NT2/D1 (cell line): Measurements from ENCODE around the gene SDK2.

Experiments
- DNase-seq: peaks from one replicate; pipeline ENCODE4 v3.0.0-alpha.2; 2011; ENCODE audit warnings: low read depth, low spot score
- H3K27me3 ChIP-seq: 2 replicates; pipeline ENCODE4 v1.6.0; 2011; ENCODE audit warnings: mild to moderate bottlenecking; ENCODE audit not compliant: insufficient read length, insufficient read depth
- H3K36me3 ChIP-seq: 2 replicates; pipeline ENCODE4 v1.6.1; 2011; ENCODE audit warnings: mild to moderate bottlenecking, low read length, mixed read lengths; ENCODE audit not compliant: insufficient read depth, insufficient read length
- H3K4me1 ChIP-seq: 2 replicates; pipeline ENCODE4 v1.5.1; 2011; ENCODE audit not compliant: insufficient read depth, insufficient read length
- H3K4me3 ChIP-seq: 2 replicates; pipeline ENCODE4 v1.5.1; 2011; ENCODE audit warnings: low read depth; ENCODE audit not compliant: insufficient read length
- H3K9ac ChIP-seq: 2 replicates; pipeline ENCODE4 v1.6.0; 2011; ENCODE audit warnings: low read depth; ENCODE audit not compliant: insufficient read length
- H3K9me3 ChIP-seq: 2 replicates; pipeline ENCODE4 v1.5.1; 2011; ENCODE audit warnings: mild to moderate bottlenecking, low read length; ENCODE audit not compliant: insufficient read depth
- SUZ12 ChIP-seq: IDR thresholded peaks from 2 replicates; pipeline ENCODE4 v1.6.1; 2011; ENCODE audit not compliant: insufficient read length, insufficient read depth; ENCODE audit errors: extremely low read depth
- YY1 ChIP-seq: IDR thresholded peaks from 2 replicates; pipeline ENCODE4 v1.6.1; 2011; ENCODE audit not compliant: insufficient read length, insufficient read depth
- ZNF274 ChIP-seq: IDR thresholded peaks from 2 replicates; pipeline ENCODE4 v1.6.1; 2011; ENCODE audit warnings: mild to moderate bottlenecking, low read depth, low read length

The SDK2 gene

GRCh38 chr17:73539166-73539565 lies 105.1 kb downstream of the SDK2 start:
- Histone ChIP-seq H3K4me1 (peaks cover 48% of the 10 kb centered on the region), H3K36me3 (peaks cover 3% of the 10 kb centered on the region), H3K27me3 (no peaks in the 10 kb centered on the region), H3K9me3 (no peaks in the 10 kb centered on the region), H3K9ac (no peak overlapping the region), H3K4me3 (no peak overlapping the region)
- DNase-seq, result no peak
- TF ChIP-seq SUZ12, result no peak
- TF ChIP-seq YY1, result no peak
- TF ChIP-seq ZNF274, result no peak

- no peaks in the 10 kb centered on the region for H3K9me3 ChIP-seq
- no peak overlapping the region for H3K4me3 ChIP-seq
- peaks cover 3% of the 10 kb centered on the region for H3K36me3 ChIP-seq
- no peak overlapping the region for H3K9ac ChIP-seq
- H3K4me1 ChIP-seq, result peaks cover 49% of the 10 kb centered on the region
- TF ChIP-seq ZNF274 (no peak), YY1 (no peak), SUZ12 (no peak)
- no peak for DNase-seq
- H3K27me3 ChIP-seq, result no peaks in the 10 kb centered on the region
These were observed 105.8 kb downstream of the SDK2 start for GRCh38 chr17:73538445-73538844.

- Histone ChIP-seq H3K4me3 (no peak overlapping the region), H3K36me3 (no peaks in the 10 kb centered on the region), H3K9me3 (no peaks in the 10 kb centered on the region), H3K4me1 (peaks cover 45% of the 10 kb centered on the region), H3K27me3 (no peaks in the 10 kb centered on the region), H3K9ac (no peak overlapping the region)
- TF ChIP-seq YY1 (no peak), ZNF274 (no peak), SUZ12 (no peak)
- no peak for DNase-seq
These were observed 107.3 kb downstream of the SDK2 start for GRCh38 chr17:73536700-73537605.

- peaks cover 37% of the 10 kb centered on the region for H3K4me1 ChIP-seq
- TF ChIP-seq YY1 (no peak), ZNF274 (no peak), SUZ12 (no peak)
- H3K9ac ChIP-seq, result no peak overlapping the region
- H3K4me3 ChIP-seq, result no peak overlapping the region
- no peaks in the 10 kb centered on the region for H3K9me3 ChIP-seq
- no peak for DNase-seq
- H3K27me3 ChIP-seq, result peaks cover 3% of the 10 kb centered on the region
- H3K36me3 ChIP-seq, result no peaks in the 10 kb centered on the region
These were observed 108.5 kb downstream of the SDK2 start for GRCh38 chr17:73535746-73536145.

GRCh38 chr17:73534209-73534909 lies 109.9 kb downstream of the SDK2 start:
- Histone ChIP-seq H3K4me3 (no peak overlapping the region), H3K9me3 (no peaks in the 10 kb centered on the region), H3K36me3 (no peaks in the 10 kb centered on the region), H3K4me1 (peaks cover 37% of the 10 kb centered on the region), H3K27me3 (peaks cover 10% of the 10 kb centered on the region), H3K9ac (peak overlapping the region; percentile 66)
- DNase-seq, result no peak
- no peak for TF ChIP-seq YY1
- TF ChIP-seq ZNF274, result no peak
- TF ChIP-seq SUZ12, result no peak

GRCh38 chr17:73533781-73534180 lies 110.5 kb downstream of the SDK2 start:
- Histone ChIP-seq H3K9ac (no peak overlapping the region), H3K27me3 (peaks cover 10% of the 10 kb centered on the region)
- peak; percentile 22 for DNase-seq

GRCh38 chr17:73533127-73533526 lies 111.1 kb downstream of the SDK2 start:
- peaks cover 37% of the 10 kb centered on the region for H3K4me1 ChIP-seq
- no peak overlapping the region for H3K9ac ChIP-seq
- peaks cover 3% of the 10 kb centered on the region for H3K36me3 ChIP-seq
- peaks cover 10% of the 10 kb centered on the region for H3K27me3 ChIP-seq
- H3K9me3 ChIP-seq, result no peaks in the 10 kb centered on the region
- no peak overlapping the region for H3K4me3 ChIP-seq
- TF ChIP-seq ZNF274 (no peak), SUZ12 (no peak), YY1 (no peak)
- no peak for DNase-seq

More at GRCh38 chr17:73533781-73534180, 110.5 kb downstream of the SDK2 start:
- no peaks in the 10 kb centered on the region for H3K36me3 ChIP-seq
- no peaks in the 10 kb centered on the region for H3K9me3 ChIP-seq
- H3K4me1 ChIP-seq, result peaks cover 37% of the 10 kb centered on the region
- no peak overlapping the region for H3K4me3 ChIP-seq
- TF ChIP-seq ZNF274, result no peak
- TF ChIP-seq YY1, result peak; percentile 27
